Neural crest cell (in vitro differentiated cells): ENCODE results near the gene EPN3. TPM values are rescaled to one million over a fixed set of nuclear protein-coding genes. Genes with fewer than 3 reads are reported as not detected.

Experiments
- DNase-seq: peaks from one replicate; pipeline ENCODE4 v3.0.0; 2021; ENCODE audit warnings: low read depth, mixed read lengths, low spot score
- H3K27ac Mint-ChIP-seq: one replicate; pipeline ENCODE4 v1.8.0; 2021; ENCODE audit warnings: mild to moderate bottlenecking, mixed read lengths; ENCODE audit not compliant: unreplicated experiment
- H3K27me3 Mint-ChIP-seq: 2 replicates; pipeline ENCODE4 v1.8.0; 2021; ENCODE audit warnings: low read depth, mild to moderate bottlenecking, mixed read lengths
- H3K36me3 Mint-ChIP-seq: 2 replicates; pipeline ENCODE4 v1.8.0; 2021; ENCODE audit warnings: low read depth, mild to moderate bottlenecking, mixed read lengths
- H3K4me1 Mint-ChIP-seq: 2 replicates; pipeline ENCODE4 v1.8.0; 2021; ENCODE audit warnings: mixed read lengths
- H3K4me3 Mint-ChIP-seq: one replicate; pipeline ENCODE4 v1.8.0; 2021; ENCODE audit warnings: mild to moderate bottlenecking, mixed read lengths
- H3K9me3 Mint-ChIP-seq: 2 replicates; pipeline ENCODE4 v1.8.0; 2021; ENCODE audit warnings: mixed read lengths
- total RNA-seq: library from RNA; stranded (reverse); gene quantifications from 2 replicates; pipeline ENCODE4 v1.2.1, GENCODE V29; 2021
- TF ChIP-seq, protein P1 (sequence below): fragments of 200-600 bp; sonication (generic); conservative IDR thresholded peaks from 2 replicates; pipeline ENCODE4 v1.5.0; 2021; ENCODE audit warnings: antibody characterized with exemption, mild to moderate bottlenecking

The EPN3 gene
- total RNA-seq, 1 donor from 2014 or later = not detected

- no peak for DNase-seq
- H3K4me3 Mint-ChIP-seq = no peak overlapping the region
- H3K9me3 Mint-ChIP-seq = no peaks in the 10 kb centered on the region
- no peaks in the 10 kb centered on the region for H3K36me3 Mint-ChIP-seq
- no peak overlapping the region for H3K27ac Mint-ChIP-seq
- peaks cover 11% of the 10 kb centered on the region for H3K4me1 Mint-ChIP-seq
- TF ChIP-seq, protein P1, sequence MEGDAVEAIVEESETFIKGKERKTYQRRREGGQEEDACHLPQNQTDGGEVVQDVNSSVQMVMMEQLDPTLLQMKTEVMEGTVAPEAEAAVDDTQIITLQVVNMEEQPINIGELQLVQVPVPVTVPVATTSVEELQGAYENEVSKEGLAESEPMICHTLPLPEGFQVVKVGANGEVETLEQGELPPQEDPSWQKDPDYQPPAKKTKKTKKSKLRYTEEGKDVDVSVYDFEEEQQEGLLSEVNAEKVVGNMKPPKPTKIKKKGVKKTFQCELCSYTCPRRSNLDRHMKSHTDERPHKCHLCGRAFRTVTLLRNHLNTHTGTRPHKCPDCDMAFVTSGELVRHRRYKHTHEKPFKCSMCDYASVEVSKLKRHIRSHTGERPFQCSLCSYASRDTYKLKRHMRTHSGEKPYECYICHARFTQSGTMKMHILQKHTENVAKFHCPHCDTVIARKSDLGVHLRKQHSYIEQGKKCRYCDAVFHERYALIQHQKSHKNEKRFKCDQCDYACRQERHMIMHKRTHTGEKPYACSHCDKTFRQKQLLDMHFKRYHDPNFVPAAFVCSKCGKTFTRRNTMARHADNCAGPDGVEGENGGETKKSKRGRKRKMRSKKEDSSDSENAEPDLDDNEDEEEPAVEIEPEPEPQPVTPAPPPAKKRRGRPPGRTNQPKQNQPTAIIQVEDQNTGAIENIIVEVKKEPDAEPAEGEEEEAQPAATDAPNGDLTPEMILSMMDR = no peak
- peaks cover 72% of the 10 kb centered on the region for H3K27me3 Mint-ChIP-seq
Observed at GRCh38 chr17:50531428-50532025, 1.0 kb upstream of the EPN3 start.

- Mint-ChIP-seq H3K4me3 (no peak overlapping the region), H3K36me3 (no peaks in the 10 kb centered on the region), H3K4me1 (peaks cover 12% of the 10 kb centered on the region), H3K27ac (no peak overlapping the region), H3K9me3 (no peaks in the 10 kb centered on the region), H3K27me3 (peaks cover 72% of the 10 kb centered on the region)
- TF ChIP-seq, protein P1 = no peak
- no peak for DNase-seq
Observed at GRCh38 chr17:50533185-50533584, 650 bp downstream of the EPN3 start.

DNA sequence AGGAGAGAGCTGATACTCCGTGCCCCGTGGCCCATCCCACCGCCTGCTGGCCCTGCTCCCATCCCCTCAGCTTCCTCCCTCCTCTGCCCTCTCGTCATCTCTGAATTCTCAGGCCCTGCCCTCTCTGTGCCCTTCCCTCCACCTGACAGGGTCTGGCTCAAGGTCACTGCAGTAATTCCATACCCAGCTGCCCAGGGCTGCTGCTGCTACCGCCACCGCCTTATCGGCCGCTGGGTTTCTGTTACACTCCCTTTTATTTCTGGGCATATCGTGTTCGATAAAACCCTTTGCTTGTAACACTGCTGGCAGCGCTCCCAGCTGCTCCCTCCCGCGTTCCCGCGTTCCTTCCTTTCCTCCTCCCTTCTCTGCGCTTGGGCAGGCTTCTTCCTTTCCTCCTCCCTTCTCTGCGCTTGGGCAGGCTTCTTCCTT lies 1.2 kb downstream of the EPN3 start:
- Mint-ChIP-seq H3K4me3 (no peak overlapping the region), H3K27me3 (peaks cover 69% of the 10 kb centered on the region), H3K27ac (no peak overlapping the region)

GRCh38 chr17:50534222-50534978 lies 1.9 kb downstream of the EPN3 start:
- no peak overlapping the region for H3K27ac Mint-ChIP-seq
- DNase-seq = no peak
- peaks cover 20% of the 10 kb centered on the region for H3K4me1 Mint-ChIP-seq
- H3K27me3 Mint-ChIP-seq = peaks cover 65% of the 10 kb centered on the region
- no peak overlapping the region for H3K4me3 Mint-ChIP-seq
- no peaks in the 10 kb centered on the region for H3K36me3 Mint-ChIP-seq
- TF ChIP-seq, protein P1 = peak; percentile 59
- no peaks in the 10 kb centered on the region for H3K9me3 Mint-ChIP-seq

More for the DNA sequence above, 1.2 kb downstream of the EPN3 start:
- peaks cover 16% of the 10 kb centered on the region for H3K4me1 Mint-ChIP-seq
- DNase-seq = no peak
- TF ChIP-seq, protein P1 = no peak
- H3K36me3 Mint-ChIP-seq = no peaks in the 10 kb centered on the region
- H3K9me3 Mint-ChIP-seq = no peaks in the 10 kb centered on the region

- Mint-ChIP-seq H3K27me3 (peaks cover 61% of the 10 kb centered on the region), H3K4me3 (no peak overlapping the region), H3K4me1 (peaks cover 20% of the 10 kb centered on the region), H3K36me3 (no peaks in the 10 kb centered on the region), H3K9me3 (no peaks in the 10 kb centered on the region), H3K27ac (no peak overlapping the region)
- no peak for DNase-seq
- TF ChIP-seq, protein P1 = no peak
Observed at GRCh38 chr17:50534979-50535326, 2.4 kb downstream of the EPN3 start.
